Effector CD8-positive, alpha-beta T cell (primary cell): ENCODE measurements around the gene CDK14.

Source experiments
- DNase-seq: peaks from one replicate; lab custom pipeline; 2025; lab: John Stamatoyannopoulos, UW

Gene CDK14

GRCh38 chr7:91206361-91206960 lies 610.3 kb downstream of the CDK14 start:
- DNase-seq: no peak

DNA sequence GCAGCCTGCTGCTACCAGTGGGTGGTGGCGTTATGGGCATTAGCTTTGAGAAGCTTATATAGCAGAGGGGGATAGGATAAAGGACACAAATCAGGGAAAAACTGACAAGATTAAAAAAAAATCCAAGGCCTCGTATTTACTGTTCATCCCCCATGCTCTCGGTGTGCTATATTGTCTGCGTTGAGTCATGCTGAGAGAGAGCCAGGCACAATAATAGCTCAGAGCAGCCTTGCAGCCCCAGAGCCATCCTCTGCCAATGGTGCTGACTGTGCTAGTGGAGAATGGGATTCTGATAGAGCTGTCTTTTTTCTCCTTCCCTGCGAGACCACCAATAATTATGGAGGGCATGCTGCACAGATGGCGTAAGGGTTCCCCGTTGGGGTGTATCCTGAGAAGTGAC lies 616.5 kb downstream of the CDK14 start:
- no peak for DNase-seq

DNA sequence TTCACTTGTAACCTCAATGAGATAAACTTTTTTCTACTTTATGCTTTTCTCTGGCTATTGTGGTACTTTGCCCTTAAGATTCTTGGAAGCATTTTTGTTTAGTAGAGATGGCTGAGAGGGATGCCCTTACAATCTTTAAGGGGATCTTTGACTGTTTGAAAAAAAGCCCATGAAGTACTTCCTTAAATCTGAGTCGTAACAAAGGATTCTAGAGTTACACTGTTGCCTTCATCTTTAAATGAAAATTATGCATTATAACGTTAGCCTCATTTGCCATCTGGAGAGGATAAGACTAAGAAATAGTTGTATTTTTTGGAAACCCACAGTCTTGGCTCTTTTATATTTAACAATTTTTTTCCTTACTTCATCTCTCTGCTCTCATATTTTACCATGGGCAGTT lies 630.3 kb downstream of the CDK14 start:
- DNase-seq: no peak

- no peak for DNase-seq
Measured at GRCh38 chr7:91228327-91228726, 632.2 kb downstream of the CDK14 start.

- no peak for DNase-seq
Measured at GRCh38 chr7:91228927-91229558, 632.9 kb downstream of the CDK14 start.

DNA sequence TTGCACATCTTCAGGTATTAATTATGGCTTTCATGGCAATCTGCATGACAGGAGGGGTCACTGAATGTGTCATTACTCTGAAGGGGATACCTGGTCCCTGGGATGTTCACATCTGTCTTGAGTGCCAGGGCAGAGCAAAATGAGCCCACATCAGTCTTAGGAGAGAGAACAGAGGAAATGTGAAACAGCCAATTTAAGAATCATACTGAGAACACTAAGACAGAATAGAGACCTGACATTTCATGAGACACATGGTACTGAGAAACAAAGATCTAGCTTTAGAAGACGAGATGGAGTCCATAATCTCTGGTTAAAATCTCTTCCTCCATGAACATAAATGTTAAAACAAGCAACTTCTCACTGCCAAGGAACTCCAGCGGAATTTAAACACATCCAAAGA lies 634.0 kb downstream of the CDK14 start:
- no peak for DNase-seq

GRCh38 chr7:91230503-91230902 lies 634.4 kb downstream of the CDK14 start:
- DNase-seq: no peak

DNA sequence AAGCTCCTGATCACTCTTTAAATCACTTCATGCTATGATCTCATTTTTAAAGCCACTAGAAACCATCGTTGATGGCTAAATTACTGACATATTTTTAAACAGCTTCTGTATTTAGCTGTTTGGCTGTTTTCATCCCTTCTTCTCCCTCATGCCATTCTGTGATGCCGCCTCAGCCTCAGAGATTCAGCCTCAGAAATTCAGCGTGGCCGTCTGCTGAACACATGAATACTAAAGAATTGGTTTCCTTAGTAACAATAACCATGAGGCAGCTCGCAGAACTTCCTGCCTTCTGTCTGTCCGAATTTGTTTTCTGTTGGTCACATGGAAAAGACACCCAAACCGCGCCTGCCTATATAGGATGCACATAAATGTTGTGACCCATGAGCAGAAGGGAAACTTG lies 637.1 kb downstream of the CDK14 start:
- DNase-seq: no peak

- no peak for DNase-seq
Measured at GRCh38 chr7:91235211-91235832, 639.2 kb downstream of the CDK14 start.

DNA sequence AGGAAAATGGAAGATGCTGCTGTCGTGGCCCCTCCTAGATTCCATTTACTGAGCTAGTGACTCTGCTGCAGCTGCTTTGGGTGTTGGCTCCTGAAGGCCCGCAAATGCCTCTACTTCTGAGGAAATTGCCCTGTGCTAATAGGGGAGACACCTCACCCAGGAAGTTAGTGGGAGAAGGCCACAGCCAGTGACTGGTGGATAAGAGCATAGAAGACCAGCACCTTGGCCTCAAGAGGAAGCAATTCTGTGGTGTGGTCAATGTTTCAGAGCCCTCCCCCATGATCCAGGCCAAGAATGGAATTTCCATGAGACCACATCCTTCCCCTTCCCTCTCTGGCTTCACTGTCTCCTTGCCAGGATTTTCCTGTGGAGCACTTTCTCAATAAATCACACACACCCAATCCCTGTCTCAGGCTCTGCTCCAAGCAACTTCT lies 643.1 kb downstream of the CDK14 start:
- DNase-seq: no peak

DNA sequence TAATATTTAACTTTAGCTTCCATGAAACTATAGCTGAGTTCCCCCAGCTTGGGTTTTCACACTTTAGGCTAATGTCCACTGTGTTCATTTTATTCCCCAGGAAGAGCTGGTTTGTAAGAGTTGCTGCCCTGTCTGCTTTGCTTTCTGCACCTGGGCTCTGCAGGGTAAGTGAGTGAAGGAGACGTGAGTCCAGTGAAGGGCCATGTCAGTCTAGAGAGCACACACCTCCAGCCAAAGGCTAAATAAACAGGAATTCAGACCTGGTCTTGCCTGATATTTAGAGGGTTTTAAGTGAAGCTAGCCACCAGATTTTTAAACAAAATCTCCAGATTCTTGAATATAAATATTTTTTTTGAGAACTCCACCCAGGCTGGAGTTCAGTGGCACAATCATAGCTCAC lies 643.7 kb downstream of the CDK14 start:
- DNase-seq: no peak

GRCh38 chr7:91240376-91240941 lies 644.3 kb downstream of the CDK14 start:
- DNase-seq: no peak

GRCh38 chr7:91242097-91242844 lies 646.1 kb downstream of the CDK14 start:
- DNase-seq: no peak

GRCh38 chr7:91243591-91244301 lies 647.6 kb downstream of the CDK14 start:
- no peak for DNase-seq

DNA sequence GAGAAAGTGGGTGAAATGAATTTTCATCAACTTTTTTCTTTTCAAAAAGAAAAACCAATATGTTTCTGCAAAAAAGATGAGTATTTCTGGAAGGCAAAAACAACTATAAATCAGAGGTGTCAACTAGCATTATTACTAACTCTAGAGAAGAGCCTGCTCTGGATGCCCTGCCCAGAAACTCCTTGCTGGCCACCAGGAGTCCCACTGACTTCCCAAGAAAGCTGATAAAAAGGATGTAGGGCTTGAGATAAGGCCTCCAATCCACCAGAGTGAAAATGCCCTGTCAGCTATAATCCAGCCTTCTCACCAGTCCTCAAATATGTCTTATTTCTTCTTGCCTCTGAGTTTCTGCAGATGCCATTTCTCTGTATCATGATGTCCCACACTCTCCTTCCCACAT lies 651.4 kb downstream of the CDK14 start:
- no peak for DNase-seq

GRCh38 chr7:91248996-91249395 lies 652.9 kb downstream of the CDK14 start:
- DNase-seq: no peak

- DNase-seq: no peak
Measured at GRCh38 chr7:91249506-91250233, 653.5 kb downstream of the CDK14 start.

- DNase-seq: no peak
Measured at GRCh38 chr7:91250706-91251105, 654.6 kb downstream of the CDK14 start.

DNA sequence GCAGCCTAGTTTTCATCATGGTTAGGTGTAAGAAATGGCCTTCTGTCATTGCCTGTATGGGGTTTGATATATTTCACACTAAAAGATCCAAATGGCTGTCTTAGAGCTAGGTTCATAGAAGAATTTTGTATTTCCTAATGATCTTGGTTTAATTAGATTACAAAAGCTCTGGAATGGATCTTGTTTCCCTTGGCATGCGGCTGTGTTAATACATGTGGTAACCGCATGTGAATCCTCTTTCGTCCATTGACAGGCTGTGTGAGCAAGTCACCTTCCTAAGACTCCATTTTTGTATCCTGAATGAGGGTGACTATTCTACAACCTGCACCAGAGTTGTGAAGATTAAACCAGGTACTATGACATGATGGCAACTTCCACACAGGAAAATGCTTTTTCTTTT lies 655.8 kb downstream of the CDK14 start:
- DNase-seq: no peak
